K562 (cell line): ENCODE data around the gene GNG7. TPM values are rescaled to one million over a fixed set of nuclear protein-coding genes. Genes with fewer than 3 reads are reported as not detected.

Source experiments
- ETV6 ChIP-seq, 3 experiments: fragments of 150-350 bp in 1 of 3; sonication (generic) in 1 of 3; formaldehyde crosslinking in 1 of 3; IDR thresholded peaks; 2 replicates each; pipeline versions ENCODE4 v1.6.1 to v1.8.0; 2014 to 2022; ENCODE audit warnings: borderline replicate concordance in 2 of 3, low read depth in 2 of 3, antibody characterized with exemption in 1 of 3, low read length in 1 of 3, mild to moderate bottlenecking in 1 of 3, missing genetic modification reagents in 1 of 3
- L3MBTL2 ChIP-seq: fragments of 450-650 bp; IDR thresholded peaks from 2 replicates; pipeline ENCODE4 v1.6.1; 2016; ENCODE audit warnings: mild to moderate bottlenecking, moderate library complexity
- MGA ChIP-seq: fragments of 450-650 bp; IDR thresholded peaks from 2 replicates; pipeline ENCODE4 v1.6.1; 2016; ENCODE audit warnings: mild to moderate bottlenecking, moderate library complexity
- NFE2 ChIP-seq: IDR thresholded peaks from 2 replicates; pipeline ENCODE4 v1.6.1; 2014; ENCODE audit warnings: antibody characterized with exemption, low read depth
- polyA plus RNA-seq, 8 experiments: library from polyadenylated mRNA; depleted of rRNA in 4 of 8; stranded (reverse) in 5 of 8; unstranded in 3 of 8; fragments of >200 nt; fragmentation: Nextera tagmentation in 2 of 8; fragmentation: Illumina TruSeq in 1 of 8; extraction: Ambion mirVana in 2 of 8; extraction: Trizol in 1 of 8; gene quantifications; 2 replicates each; pipeline versions ENCODE4 v1.2.1 to v1.2.3, GENCODE V29; 2011 to 2014; ENCODE audit warnings: inconsistent platforms in 1 of 8, missing spikeins in 1 of 8
- total RNA-seq, 7 experiments: library from RNA; depleted of rRNA in 6 of 7; stranded (reverse); fragments of >200 nt in 6 of 7; fragmentation: Illumina TruSeq in 2 of 7; extraction: Trizol in 2 of 7; gene quantifications; 2 replicates each; pipeline versions ENCODE4 v1.2.1 to v1.2.3, GENCODE V29; 2011 to 2021; ENCODE audit warnings: low replicate concordance in 1 of 7

GNG7 gene
- total and polyA plus RNA-seq, 9 of the 15 experiments (the other 6 are each of a cell fraction or from before 2014, with no cell fraction given) = 0.01 to 0.20 (median 0.06) TPM; not detected in 1

GRCh38 chr19:2587001-2587719, 115.3 kb downstream of the GNG7 start (continued):
- TF ChIP-seq MGA (peak; percentile 76), L3MBTL2 (peak; percentile 87), NFE2 (peak; percentile 58), ETV6 (IDR thresholded peaks at IDR 0.05; ENCODE audit: borderline replicate concordance in 1 of 2, low read depth in 2 of 2, low read length in 1 of 2) (no peak), ETV6 (CRISPR knock-in tag; IDR thresholded peaks at IDR 0.05; ENCODE audit: borderline replicate concordance) (no peak)
- TF ChIP-seq, all 486 proteins: peak for 5
